Measurements from ENCODE around the gene FAR2. TPM values are rescaled to one million over a fixed set of nuclear protein-coding genes. Genes with fewer than 3 reads are reported as not detected.
"Not testable (repeated sequence)": the region's sequence is repeated elsewhere in the genome, so short reads cannot be mapped to it uniquely, and the experiment has no call there.

Gene FAR2
- total RNA-seq, 2 experiments from 2014 or later, result 0.73 TPM; not detected in 1

GRCh38 chr12:29167988-29168387 lies 18.9 kb downstream of the FAR2 start:
- POLR2A ChIA-PET, result interaction anchor here (0.5 to 0.7 kb wide), 2 partner anchors 8 to 1179 kb away, joined by 3 to 5 read pairs; no protein-coding TSS in a partner anchor
- DNase-seq (ENCODE audit: low spot score), result no peak
- no peak overlapping the region for H3K4me3 ChIP-seq (ENCODE audit: low read depth, low read length, poor library complexity, severe bottlenecking)
- no peaks in the 10 kb centered on the region for H3K9me2 ChIP-seq (ENCODE audit: insufficient read depth, low read length)
- H3K79me2 ChIP-seq (ENCODE audit: insufficient read depth, low read depth, low read length), result no peaks in the 10 kb centered on the region
- BruUV-seq (replicated peaks), result no TSS peak
- CTCF ChIA-PET (ENCODE audit: unreplicated experiment), result no interaction called here
- intact Hi-C loops (cut with micrococcal nuclease; ENCODE audit: unreplicated experiment), result no loop called here
- no peak overlapping the region for H3K4me2 ChIP-seq (ENCODE audit: low read length)
- 0 out of 2 replicates have a peak, but pooled peaks cover 9% of the 10 kb centered on the region for H3K9me3 ChIP-seq (ENCODE audit: low read length)
- peaks cover 18% of the 10 kb centered on the region for H3K4me1 ChIP-seq (ENCODE audit: insufficient read depth, low read length, poor library complexity, severe bottlenecking)
- no peak overlapping the region for H2AFZ ChIP-seq (ENCODE audit: low read length)
- H3K27ac ChIP-seq (ENCODE audit: low read depth, low read length, poor library complexity, severe bottlenecking), result no peak overlapping the region
- no peak for TF ChIP-seq EZH2phosphoT487 (IDR thresholded peaks at IDR 0.05; ENCODE audit: borderline replicate concordance, low read depth, low read length)
- TF ChIP-seq, protein P1, sequence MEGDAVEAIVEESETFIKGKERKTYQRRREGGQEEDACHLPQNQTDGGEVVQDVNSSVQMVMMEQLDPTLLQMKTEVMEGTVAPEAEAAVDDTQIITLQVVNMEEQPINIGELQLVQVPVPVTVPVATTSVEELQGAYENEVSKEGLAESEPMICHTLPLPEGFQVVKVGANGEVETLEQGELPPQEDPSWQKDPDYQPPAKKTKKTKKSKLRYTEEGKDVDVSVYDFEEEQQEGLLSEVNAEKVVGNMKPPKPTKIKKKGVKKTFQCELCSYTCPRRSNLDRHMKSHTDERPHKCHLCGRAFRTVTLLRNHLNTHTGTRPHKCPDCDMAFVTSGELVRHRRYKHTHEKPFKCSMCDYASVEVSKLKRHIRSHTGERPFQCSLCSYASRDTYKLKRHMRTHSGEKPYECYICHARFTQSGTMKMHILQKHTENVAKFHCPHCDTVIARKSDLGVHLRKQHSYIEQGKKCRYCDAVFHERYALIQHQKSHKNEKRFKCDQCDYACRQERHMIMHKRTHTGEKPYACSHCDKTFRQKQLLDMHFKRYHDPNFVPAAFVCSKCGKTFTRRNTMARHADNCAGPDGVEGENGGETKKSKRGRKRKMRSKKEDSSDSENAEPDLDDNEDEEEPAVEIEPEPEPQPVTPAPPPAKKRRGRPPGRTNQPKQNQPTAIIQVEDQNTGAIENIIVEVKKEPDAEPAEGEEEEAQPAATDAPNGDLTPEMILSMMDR (conservative IDR thresholded peaks at IDR 0.05; ENCODE audit: low read length), result no peak
- H4K20me1 ChIP-seq (ENCODE audit: insufficient read depth, low read length), result no peaks in the 10 kb centered on the region
- no peaks in the 10 kb centered on the region for H3K36me3 ChIP-seq (ENCODE audit: insufficient read depth, low read length)

DNA sequence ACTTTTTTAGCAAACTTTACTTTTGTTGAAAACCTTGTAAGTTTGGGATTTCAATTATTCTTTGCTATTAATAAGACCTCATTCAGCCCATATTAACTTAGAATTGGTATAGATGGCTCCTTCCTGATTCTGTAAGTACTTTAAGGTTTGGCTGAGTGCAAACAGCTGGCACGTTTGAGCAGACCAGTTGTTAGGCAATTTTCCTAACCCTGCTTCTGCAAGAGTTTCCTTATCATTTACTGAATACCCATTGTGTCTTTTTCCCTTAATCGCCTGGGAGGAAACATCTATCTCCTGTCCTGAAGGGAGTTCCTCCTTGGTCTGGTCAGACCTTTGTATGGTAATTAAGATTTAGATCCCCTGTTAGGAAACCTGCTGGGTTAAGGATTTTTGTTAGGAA lies 20.9 kb downstream of the FAR2 start:
- H2AFZ ChIP-seq (ENCODE audit: low read length); intact Hi-C loops (cut with micrococcal nuclease; ENCODE audit: unreplicated experiment); H3K79me2 ChIP-seq (ENCODE audit: insufficient read depth, low read depth, low read length); BruUV-seq (replicated peaks); POLR2A ChIA-PET; H3K27ac ChIP-seq (ENCODE audit: low read depth, low read length, poor library complexity, severe bottlenecking); H3K9me3 ChIP-seq (ENCODE audit: low read length); H3K4me2 ChIP-seq (ENCODE audit: low read length); DNase-seq (ENCODE audit: low spot score); CTCF ChIA-PET (ENCODE audit: unreplicated experiment); H3K36me3 ChIP-seq (ENCODE audit: insufficient read depth, low read length); H4K20me1 ChIP-seq (ENCODE audit: insufficient read depth, low read length); H3K9me2 ChIP-seq (ENCODE audit: insufficient read depth, low read length); H3K4me3 ChIP-seq (ENCODE audit: low read depth, low read length, poor library complexity, severe bottlenecking): not testable (repeated sequence)
- peaks cover 10% of the 10 kb centered on the region for H3K4me1 ChIP-seq (ENCODE audit: insufficient read depth, low read length, poor library complexity, severe bottlenecking)

- H3K27ac ChIP-seq (ENCODE audit: low read depth, low read length, poor library complexity, severe bottlenecking); intact Hi-C loops (cut with micrococcal nuclease; ENCODE audit: unreplicated experiment); BruUV-seq (replicated peaks); H3K4me3 ChIP-seq (ENCODE audit: low read depth, low read length, poor library complexity, severe bottlenecking); H3K36me3 ChIP-seq (ENCODE audit: insufficient read depth, low read length); H3K79me2 ChIP-seq (ENCODE audit: insufficient read depth, low read depth, low read length); H3K4me1 ChIP-seq (ENCODE audit: insufficient read depth, low read length, poor library complexity, severe bottlenecking); H3K9me3 ChIP-seq (ENCODE audit: low read length); H2AFZ ChIP-seq (ENCODE audit: low read length); H3K4me2 ChIP-seq (ENCODE audit: low read length); H3K9me2 ChIP-seq (ENCODE audit: insufficient read depth, low read length); H4K20me1 ChIP-seq (ENCODE audit: insufficient read depth, low read length); DNase-seq (ENCODE audit: low spot score); CTCF ChIA-PET (ENCODE audit: unreplicated experiment); POLR2A ChIA-PET: not testable (repeated sequence)
These were observed 21.5 kb downstream of the FAR2 start for GRCh38 chr12:29170478-29171084.
